Activated CD4-positive, CD25-positive, alpha-beta regulatory T cell treated with anti-CD3 and anti-CD28 coated beads, Interleukin-2, amount 50 U/mL, for 16 hours (primary cell): Measurements from ENCODE around the gene CPNE1.

Source experiments
- DNase-seq: peaks from one replicate; pipeline ENCODE4 v3.0.0-alpha.2; 2020; ENCODE audit warnings: low read depth, low spot score

The CPNE1 gene

DNA sequence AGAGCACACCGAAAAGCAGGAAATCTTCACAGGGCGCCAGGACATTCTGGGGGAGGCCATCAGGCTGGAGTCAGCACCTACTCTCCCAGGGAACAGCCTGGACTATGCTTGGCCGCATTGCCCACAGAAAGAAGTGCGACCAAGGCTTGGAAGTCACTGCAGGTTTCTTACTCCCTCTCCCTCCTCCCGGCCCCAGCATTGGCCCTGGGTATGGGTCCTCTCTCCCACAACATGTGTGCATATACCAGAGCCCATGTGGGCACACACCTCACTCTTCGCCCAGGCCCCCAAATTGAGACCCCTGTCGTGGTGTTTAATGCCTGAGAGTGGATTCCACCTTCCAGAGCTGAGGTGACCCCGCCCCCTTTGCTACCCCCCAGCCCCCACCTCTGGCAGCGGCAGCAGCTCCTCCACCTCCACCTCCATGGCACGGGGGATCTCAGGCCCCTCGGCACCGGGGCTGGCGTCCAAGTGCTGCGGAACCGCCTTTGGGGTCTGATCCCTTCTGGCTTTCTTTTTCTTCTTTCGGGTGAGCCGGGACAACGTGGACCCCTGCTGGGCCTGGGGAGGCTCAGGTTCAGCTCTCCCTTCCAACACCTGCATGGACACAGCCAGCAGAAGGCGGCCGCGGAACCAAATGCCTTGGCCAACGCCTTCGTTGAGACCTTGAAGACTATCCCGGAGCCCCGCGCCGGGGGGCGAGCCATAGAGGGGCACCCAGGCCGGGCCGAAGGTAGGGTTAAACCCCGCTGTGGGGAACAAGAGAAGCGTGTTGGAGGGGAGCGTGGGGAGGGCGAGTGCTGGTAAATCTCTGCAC lies 64.3 kb downstream of the CPNE1 start:
- no peak for DNase-seq

DNA sequence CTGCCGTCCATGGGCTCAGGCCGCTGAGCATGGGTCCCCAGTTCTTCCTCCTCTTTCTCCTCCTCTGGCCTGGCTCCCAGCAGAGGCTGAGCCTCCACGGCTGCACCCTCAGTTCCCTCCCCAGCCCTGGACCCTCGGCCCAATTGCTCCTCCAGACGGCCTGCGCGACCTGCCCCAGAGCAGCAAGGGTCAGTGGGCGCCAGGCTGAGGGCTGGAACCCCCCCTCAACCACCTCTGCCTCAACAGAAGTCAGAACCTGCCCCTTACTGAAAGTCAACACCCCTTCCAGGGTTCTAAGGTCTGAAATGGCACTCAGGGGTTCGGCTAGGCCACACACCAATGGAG lies 65.0 kb downstream of the CPNE1 start:
- no peak for DNase-seq

GRCh38 chr20:35598899-35599775 lies 65.6 kb downstream of the CPNE1 start:
- DNase-seq: no peak

- no peak for DNase-seq
Observed at GRCh38 chr20:35598476-35598875, 66.2 kb downstream of the CPNE1 start.

DNA sequence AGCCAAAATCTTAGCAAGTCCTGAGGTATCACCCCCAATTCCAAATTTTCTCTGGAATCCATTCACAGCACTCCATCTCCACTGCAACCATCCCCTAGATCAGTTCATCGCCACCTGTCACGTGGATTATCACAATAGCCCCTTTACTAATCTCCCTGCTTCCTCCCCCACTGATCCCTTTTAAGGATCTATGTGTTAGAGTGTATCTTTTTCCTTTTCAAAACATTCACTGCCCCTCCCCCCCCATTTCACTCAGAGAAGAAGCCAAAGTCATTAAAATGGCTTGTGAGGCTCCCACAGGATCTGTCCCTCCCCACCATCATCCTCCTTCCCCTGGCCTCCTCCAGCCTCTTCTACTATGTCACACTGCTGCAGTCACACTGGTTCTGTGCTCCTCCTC lies 67.5 kb downstream of the CPNE1 start:
- no peak for DNase-seq

GRCh38 chr20:35595901-35596300 lies 68.8 kb downstream of the CPNE1 start:
- no peak for DNase-seq

GRCh38 chr20:35595456-35595855 lies 69.2 kb downstream of the CPNE1 start:
- DNase-seq: no peak

DNA sequence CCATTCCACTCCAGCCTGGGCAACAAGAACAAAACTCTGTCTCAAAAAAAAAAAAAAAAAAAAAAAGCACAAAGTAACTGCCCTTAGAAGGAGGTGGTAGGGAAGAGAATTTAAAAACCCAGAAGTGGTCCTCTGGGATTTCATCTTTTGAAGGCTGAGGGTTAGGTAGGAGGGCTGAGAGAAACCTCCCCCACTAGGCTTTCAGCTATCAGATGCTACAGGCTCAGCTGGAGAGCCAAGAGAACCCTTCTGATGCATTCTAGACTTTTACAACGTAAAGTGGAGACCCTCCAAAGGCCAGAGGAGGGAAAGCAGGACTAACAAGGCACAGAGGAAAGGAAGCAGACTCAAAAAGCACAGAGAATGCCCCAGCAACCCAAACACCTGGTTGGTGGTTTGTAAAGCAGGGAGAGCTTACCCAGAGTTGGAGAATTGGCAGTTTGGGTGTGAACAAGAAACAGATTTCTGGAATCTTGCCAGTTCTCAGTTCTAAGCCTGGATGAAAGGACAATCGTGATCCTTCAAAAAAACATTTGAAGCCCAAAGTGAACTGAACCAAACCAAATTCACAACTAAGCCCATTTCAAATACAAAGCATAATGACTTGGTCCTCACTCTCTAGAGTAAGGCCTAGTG lies 72.2 kb downstream of the CPNE1 start:
- no peak for DNase-seq

DNA sequence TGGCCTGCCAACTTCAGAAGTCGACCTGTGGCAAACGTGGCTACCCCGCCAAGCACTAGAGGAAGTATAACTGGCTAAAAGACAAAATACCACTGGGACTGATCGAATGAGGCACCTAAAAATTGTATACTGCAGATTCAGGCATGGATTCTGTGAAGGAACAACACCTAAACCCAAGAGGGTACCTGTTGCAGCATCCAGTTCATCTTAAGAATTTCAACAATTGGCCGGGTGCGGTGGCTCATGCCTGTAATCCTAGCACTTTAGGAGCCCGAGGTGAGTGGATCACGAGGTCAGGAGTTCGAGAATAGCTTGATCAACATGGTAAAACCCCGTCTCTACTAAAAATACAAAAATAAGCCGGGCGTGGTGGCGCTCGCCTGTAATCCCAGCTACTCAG lies 76.3 kb downstream of the CPNE1 start:
- no peak for DNase-seq

- no peak for DNase-seq
Observed at GRCh38 chr20:35587436-35587835, 77.3 kb downstream of the CPNE1 start.

DNA sequence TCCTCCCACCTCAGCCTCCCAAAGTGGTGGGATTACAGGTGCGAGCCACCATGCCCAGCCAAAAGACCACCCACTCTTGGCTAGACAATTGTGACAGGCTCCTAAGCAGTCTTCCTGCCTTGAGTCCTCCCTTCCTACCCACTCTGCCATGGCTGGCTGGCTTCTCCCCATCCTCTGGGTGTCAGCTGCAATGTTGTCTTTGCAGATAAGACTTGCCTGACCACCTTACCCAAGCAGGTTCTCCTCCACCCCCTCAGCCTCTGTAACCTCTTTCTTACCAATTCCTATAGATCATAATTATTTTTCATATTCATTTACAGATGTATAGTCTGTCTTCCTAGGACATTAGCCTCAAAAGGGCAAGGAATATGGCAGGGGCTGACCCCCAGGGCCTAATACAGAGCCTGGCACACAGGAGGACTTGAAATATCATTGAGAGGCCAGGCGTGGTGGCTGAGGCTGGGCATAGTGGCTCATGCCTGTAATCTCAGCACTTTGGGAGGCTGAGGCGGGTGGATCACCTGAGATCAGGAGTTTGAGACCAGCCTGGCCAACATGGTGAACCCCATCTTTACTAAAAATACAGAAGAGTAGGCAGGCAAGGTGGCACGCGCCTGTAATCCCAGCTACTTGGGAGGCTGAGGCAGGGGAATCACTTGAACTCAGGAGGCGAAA lies 77.8 kb downstream of the CPNE1 start:
- no peak for DNase-seq

GRCh38 chr20:35583636-35584560 lies 80.8 kb downstream of the CPNE1 start:
- DNase-seq: no peak

GRCh38 chr20:35582741-35583404 lies 81.8 kb downstream of the CPNE1 start:
- no peak for DNase-seq

DNA sequence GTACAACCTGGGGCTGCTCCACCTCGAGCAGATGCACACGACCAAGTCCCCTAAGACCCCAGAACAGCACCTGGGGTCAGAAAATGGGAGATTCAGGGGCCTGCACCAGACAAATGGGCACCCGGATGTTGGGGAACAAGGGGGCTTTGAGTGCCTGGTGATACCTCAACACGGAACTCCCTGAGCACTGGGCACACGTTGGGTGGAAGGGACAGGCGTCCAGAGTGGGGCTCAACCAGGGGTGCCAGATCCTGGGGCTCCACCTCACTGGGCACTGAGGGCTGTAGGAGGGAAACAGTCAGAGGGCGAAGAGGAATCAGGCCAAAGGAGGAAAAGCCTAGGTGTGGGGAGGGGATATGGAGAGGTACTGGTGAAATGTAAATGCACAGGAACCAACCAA lies 82.6 kb downstream of the CPNE1 start:
- no peak for DNase-seq

DNA sequence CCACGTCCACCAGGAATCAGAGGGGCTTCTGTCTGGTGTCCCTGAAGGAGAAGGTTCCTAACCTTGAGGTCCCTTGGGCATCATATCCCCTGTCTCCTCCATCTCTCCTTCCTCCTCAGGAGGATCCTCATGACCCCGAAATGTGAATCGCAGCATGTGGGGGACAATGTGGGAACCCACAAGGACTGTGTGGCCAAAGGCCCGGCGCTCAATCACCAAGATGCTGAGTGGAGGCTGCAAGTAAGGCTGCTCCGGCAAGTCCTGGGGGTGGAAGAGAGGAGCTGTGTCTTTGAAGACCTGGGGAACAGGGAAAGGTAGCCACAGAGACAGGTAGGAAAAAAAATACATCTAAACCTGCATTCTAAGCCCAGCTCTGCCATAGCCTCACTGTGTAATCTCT lies 85.5 kb downstream of the CPNE1 start:
- DNase-seq: no peak

DNA sequence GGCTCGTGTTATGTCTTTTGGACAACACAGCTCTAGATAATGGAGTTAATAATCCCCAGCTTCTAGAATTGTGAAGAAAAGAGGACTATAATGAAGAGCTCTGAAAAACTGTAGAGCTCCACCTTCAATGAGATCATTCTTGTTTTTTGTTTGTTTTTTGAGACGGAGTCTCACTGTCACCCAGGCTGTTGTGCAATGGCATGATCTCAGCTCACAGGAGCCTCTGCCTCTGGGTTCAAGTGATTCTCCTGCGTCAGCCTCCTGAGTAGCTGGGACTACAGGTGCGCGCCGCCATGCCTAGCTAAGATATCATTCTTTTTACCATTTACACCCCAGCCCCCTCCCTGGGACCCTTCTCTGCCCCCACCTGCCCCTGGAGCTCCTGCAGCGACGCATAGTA lies 86.2 kb downstream of the CPNE1 start:
- DNase-seq: no peak

- no peak for DNase-seq
Observed at GRCh38 chr20:35576816-35577215, 87.9 kb downstream of the CPNE1 start.
